ENCODE data around the gene DIP2C. TPM values are rescaled to one million over a fixed set of nuclear protein-coding genes. Genes with fewer than 3 reads are reported as not detected.

The DIP2C gene
- total RNA-seq, 3 donors from 2014 or later: 8.0 to 72.0 (median 8.5) TPM

- DNase-seq (no peak), ATAC-seq (no peak)
- Histone ChIP-seq H3K36me3 (ENCODE audit: low read depth) (no peaks in the 10 kb centered on the region), H3K4me1 (ENCODE audit: low read depth) (no peaks in the 10 kb centered on the region), H3K4me3 (no peak overlapping the region), H3K9me3 (no peaks in the 10 kb centered on the region)
- intact Hi-C loops (cut with DNase I, micrococcal nuclease): no loop called here
- TF ChIP-seq, protein P1, sequence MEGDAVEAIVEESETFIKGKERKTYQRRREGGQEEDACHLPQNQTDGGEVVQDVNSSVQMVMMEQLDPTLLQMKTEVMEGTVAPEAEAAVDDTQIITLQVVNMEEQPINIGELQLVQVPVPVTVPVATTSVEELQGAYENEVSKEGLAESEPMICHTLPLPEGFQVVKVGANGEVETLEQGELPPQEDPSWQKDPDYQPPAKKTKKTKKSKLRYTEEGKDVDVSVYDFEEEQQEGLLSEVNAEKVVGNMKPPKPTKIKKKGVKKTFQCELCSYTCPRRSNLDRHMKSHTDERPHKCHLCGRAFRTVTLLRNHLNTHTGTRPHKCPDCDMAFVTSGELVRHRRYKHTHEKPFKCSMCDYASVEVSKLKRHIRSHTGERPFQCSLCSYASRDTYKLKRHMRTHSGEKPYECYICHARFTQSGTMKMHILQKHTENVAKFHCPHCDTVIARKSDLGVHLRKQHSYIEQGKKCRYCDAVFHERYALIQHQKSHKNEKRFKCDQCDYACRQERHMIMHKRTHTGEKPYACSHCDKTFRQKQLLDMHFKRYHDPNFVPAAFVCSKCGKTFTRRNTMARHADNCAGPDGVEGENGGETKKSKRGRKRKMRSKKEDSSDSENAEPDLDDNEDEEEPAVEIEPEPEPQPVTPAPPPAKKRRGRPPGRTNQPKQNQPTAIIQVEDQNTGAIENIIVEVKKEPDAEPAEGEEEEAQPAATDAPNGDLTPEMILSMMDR (IDR thresholded peaks at IDR 0.05): no peak
These were observed 409.8 kb downstream of the DIP2C start for GRCh38 chr10:279655-280054.

DNA sequence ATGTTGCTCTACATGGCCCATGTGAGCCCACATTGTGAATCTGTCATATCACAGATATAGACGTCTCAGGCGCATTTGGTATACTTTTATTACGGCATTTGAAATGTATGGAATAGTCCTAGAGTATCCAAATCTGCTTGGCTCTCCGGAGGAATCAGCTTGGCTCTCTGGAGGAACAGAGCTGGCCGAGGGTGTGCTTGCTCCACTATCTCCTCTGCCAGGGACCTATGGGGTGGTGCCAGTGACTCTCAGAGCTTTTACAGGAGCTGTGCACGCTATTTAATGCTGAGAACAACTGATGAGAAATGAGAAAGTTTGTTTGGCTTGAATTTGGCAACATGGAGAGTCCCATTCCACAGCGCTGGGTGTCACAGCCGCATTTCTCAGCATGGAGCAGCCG lies 410.2 kb downstream of the DIP2C start:
- intact Hi-C loops (cut with DNase I, micrococcal nuclease): no loop called here
- ATAC-seq (no peak), DNase-seq (no peak)
- Histone ChIP-seq H3K4me1 (ENCODE audit: low read depth) (no peaks in the 10 kb centered on the region), H3K4me3 (no peak overlapping the region), H3K36me3 (ENCODE audit: low read depth) (no peaks in the 10 kb centered on the region), H3K9me3 (no peaks in the 10 kb centered on the region)
- TF ChIP-seq, protein P1 (IDR thresholded peaks at IDR 0.05): no peak

- no peaks in the 10 kb centered on the region for H3K9me3 ChIP-seq
- H3K4me1 ChIP-seq (ENCODE audit: low read depth): no peaks in the 10 kb centered on the region
- H3K36me3 ChIP-seq (ENCODE audit: low read depth): no peaks in the 10 kb centered on the region
- TF ChIP-seq, protein P1 (IDR thresholded peaks at IDR 0.05): no peak
- intact Hi-C loops (cut with DNase I, micrococcal nuclease): no loop called here
- ATAC-seq: no peak
- DNase-seq: no peak
- no peak overlapping the region for H3K4me3 ChIP-seq
These were observed 410.8 kb downstream of the DIP2C start for GRCh38 chr10:278707-279106.

DNA sequence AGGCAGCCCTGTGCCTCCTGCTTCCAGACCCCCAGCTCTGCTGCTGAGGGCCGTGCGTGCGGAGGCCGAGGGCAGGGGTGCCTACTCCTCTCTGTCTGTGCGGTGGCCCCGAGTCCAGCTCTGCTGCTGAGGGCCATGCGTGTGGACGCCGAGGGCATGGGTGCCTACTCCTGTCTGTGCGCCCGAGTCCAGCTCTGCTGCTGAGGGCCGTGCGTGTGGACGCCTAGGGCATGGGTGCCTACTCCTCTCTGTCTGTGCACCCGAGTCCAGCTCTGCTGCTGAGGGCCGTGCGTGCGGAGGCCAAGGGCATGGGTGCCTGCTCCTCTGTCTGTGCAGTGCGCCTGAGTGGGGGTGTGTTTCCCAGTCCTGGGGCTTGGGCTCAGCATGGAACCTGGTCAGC lies 411.5 kb downstream of the DIP2C start:
- TF ChIP-seq, protein P1 (IDR thresholded peaks at IDR 0.05): no peak
- ATAC-seq: no peak
- DNase-seq: no peak
- Histone ChIP-seq H3K9me3 (no peaks in the 10 kb centered on the region), H3K36me3 (ENCODE audit: low read depth) (no peaks in the 10 kb centered on the region), H3K4me3 (no peak overlapping the region), H3K4me1 (ENCODE audit: low read depth) (no peaks in the 10 kb centered on the region)
- intact Hi-C loops (cut with DNase I, micrococcal nuclease): no loop called here

DNA sequence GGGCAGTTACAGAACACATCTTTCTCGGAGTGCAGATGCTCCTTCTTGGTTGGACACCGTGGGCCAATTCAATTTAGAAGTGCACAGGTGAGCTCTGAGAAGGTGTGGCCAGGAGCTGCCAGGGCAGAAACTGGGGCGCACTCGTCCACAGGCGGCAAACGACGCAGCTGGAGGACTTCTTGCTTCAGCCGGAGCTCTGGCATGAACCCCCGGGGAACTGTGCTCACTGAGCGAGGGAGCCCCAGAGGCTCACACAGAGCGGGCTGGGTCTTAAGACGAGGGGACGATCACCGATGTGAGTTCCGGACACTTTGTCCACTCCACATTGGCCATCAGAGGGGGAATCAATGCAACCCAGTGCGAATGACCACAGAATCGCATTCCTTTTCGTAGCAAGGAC lies 413.8 kb downstream of the DIP2C start:
- DNase-seq: no peak
- Histone ChIP-seq H3K36me3 (ENCODE audit: low read depth) (no peaks in the 10 kb centered on the region), H3K4me1 (ENCODE audit: low read depth) (no peaks in the 10 kb centered on the region), H3K4me3 (no peak overlapping the region), H3K9me3 (no peaks in the 10 kb centered on the region)
- no peak for ATAC-seq
- intact Hi-C loops (cut with DNase I, micrococcal nuclease): no loop called here
- TF ChIP-seq, protein P1 (IDR thresholded peaks at IDR 0.05): no peak

DNA sequence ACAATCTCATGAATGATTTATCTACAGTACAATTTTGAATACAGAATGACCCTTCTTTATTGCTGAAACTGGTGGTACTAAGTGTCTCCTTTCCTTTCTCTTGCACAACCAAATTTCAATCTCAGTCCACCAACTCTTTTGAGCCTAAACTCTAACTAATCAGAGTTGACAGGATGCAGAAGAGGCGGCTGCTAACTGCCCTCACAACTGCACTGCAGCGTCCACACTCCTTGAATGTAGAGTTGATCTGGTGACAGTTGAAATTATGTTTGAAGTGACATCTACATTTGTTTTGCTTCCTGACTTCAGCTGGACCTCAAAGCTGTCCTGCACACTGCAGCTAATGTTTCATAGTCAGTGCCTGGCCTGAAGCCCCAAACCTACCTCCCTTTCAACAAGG lies 414.6 kb downstream of the DIP2C start:
- Histone ChIP-seq H3K4me3 (no peak overlapping the region), H3K9me3 (no peaks in the 10 kb centered on the region), H3K36me3 (ENCODE audit: low read depth) (no peaks in the 10 kb centered on the region), H3K4me1 (ENCODE audit: low read depth) (no peaks in the 10 kb centered on the region)
- ATAC-seq: no peak
- intact Hi-C loops (cut with DNase I, micrococcal nuclease): no loop called here
- TF ChIP-seq, protein P1 (IDR thresholded peaks at IDR 0.05): no peak
- no peak for DNase-seq

All from mucosa of descending colon (tissue), 3 donors.